GM12891 (cell line): ENCODE data around the gene SNUPN.
"Not testable (repeated sequence)": the region's sequence is repeated elsewhere in the genome, so short reads cannot be mapped to it uniquely, and the experiment has no call there.

Experiments
- DNase-seq: peaks from one replicate; pipeline ENCODE4 v3.0.0; 2011; ENCODE audit warnings: low spot score; ENCODE audit not compliant: insufficient read length
- FAIRE-seq: peaks from 2 replicates; lab custom pipeline; 2011; peaks lifted over from hg19 to GRCh38; lab: Jason Lieb, UNC
- PAX5 ChIP-seq: IDR thresholded peaks from 2 replicates; pipeline ENCODE4 v1.6.1; 2011; ENCODE audit warnings: low read length, moderate library complexity, mild to moderate bottlenecking; ENCODE audit not compliant: insufficient read depth, severe bottlenecking
- POLR2A ChIP-seq: IDR thresholded peaks from 2 replicates; pipeline ENCODE4 v1.6.1; 2011; ENCODE audit warnings: low read depth, low read length, control low read depth
- POLR2AphosphoS5 ChIP-seq: IDR thresholded peaks from 2 replicates; pipeline ENCODE4 v1.6.1; 2011; ENCODE audit warnings: low read depth, low read length, control low read depth
- POU2F2 ChIP-seq: IDR thresholded peaks from 2 replicates; pipeline ENCODE4 v1.6.1; 2011; ENCODE audit warnings: low read depth, mild to moderate bottlenecking, control low read depth, low read length, moderate library complexity
- SPI1 ChIP-seq: IDR thresholded peaks from 2 replicates; pipeline ENCODE4 v1.6.1; 2011; ENCODE audit warnings: low read depth, low read length, control low read depth
- TAF1 ChIP-seq: IDR thresholded peaks from 2 replicates; pipeline ENCODE4 v1.6.1; 2011; ENCODE audit warnings: low read depth, low read length, control low read depth

SNUPN gene

GRCh38 chr15:75639191-75639708 is 13.7 kb upstream of the SNUPN start:
- no peak for TF ChIP-seq SPI1
- no peak for TF ChIP-seq PAX5
- no peak for TF ChIP-seq POLR2A
- FAIRE-seq, result no peak
- no peak for DNase-seq

GRCh38 chr15:75637245-75638009 is 11.9 kb upstream of the SNUPN start:
- no peak for FAIRE-seq
- no peak for TF ChIP-seq POLR2AphosphoS5
- peak; percentile 51; the same call in 1 of the 2 replicates for TF ChIP-seq POLR2A
- DNase-seq, result no peak

- FAIRE-seq (no peak), DNase-seq (no peak)
- TF ChIP-seq PAX5 (no peak), POLR2A (no peak), TAF1 (no peak), POLR2AphosphoS5 (no peak), POU2F2 (no peak), SPI1 (no peak)
These were observed 10.5 kb upstream of the SNUPN start for GRCh38 chr15:75636026-75636425.

GRCh38 chr15:75633922-75634321 is 8.4 kb upstream of the SNUPN start:
- not testable (repeated sequence) for DNase-seq, FAIRE-seq

GRCh38 chr15:75631935-75632334 is 6.4 kb upstream of the SNUPN start:
- no peak for FAIRE-seq

GRCh38 chr15:75622505-75622904 is 3.0 kb downstream of the SNUPN start:
- TF ChIP-seq POU2F2, result no peak
- TF ChIP-seq POLR2AphosphoS5, result no peak
- no peak for TF ChIP-seq SPI1
- no peak for TF ChIP-seq TAF1
- no peak for TF ChIP-seq PAX5
- no peak for TF ChIP-seq POLR2A
- DNase-seq (no peak), FAIRE-seq (no peak)

More at GRCh38 chr15:75631935-75632334, 6.4 kb upstream of the SNUPN start:
- TF ChIP-seq PAX5, result no peak
- TF ChIP-seq SPI1, result no peak
- TF ChIP-seq POLR2A, result no peak
- no peak for TF ChIP-seq POU2F2
- TF ChIP-seq TAF1, result no peak
- no peak for TF ChIP-seq POLR2AphosphoS5
- DNase-seq, result no peak

- TF ChIP-seq POLR2AphosphoS5, result no peak
- no peak for TF ChIP-seq TAF1
- TF ChIP-seq POU2F2, result no peak
- TF ChIP-seq POLR2A, result no peak
- no peak for TF ChIP-seq PAX5
- TF ChIP-seq SPI1, result no peak
- no peak for DNase-seq
- FAIRE-seq, result no peak
These were observed 4.6 kb downstream of the SNUPN start for GRCh38 chr15:75620841-75621391.

- FAIRE-seq (no peak), DNase-seq (no peak)
- TF ChIP-seq POLR2A (no peak), SPI1 (no peak), POLR2AphosphoS5 (no peak), PAX5 (no peak), TAF1 (no peak), POU2F2 (no peak)
These were observed 5.3 kb downstream of the SNUPN start for GRCh38 chr15:75620058-75620820.

- FAIRE-seq, result no peak
- DNase-seq, result no peak
- TF ChIP-seq TAF1, result no peak
- no peak for TF ChIP-seq POU2F2
- TF ChIP-seq SPI1, result no peak
- TF ChIP-seq POLR2A, result no peak
- no peak for TF ChIP-seq PAX5
- TF ChIP-seq POLR2AphosphoS5, result no peak
These were observed 8.8 kb downstream of the SNUPN start for GRCh38 chr15:75616766-75617165.
